RKO (cell line): ENCODE data around the gene PDE11A.
A peak's percentile ranks its signal among the peaks of the same experiment; 100 is the strongest.
"Not testable (repeated sequence)": the region's sequence is repeated elsewhere in the genome, so short reads cannot be mapped to it uniquely, and the experiment has no call there.

Experiments used
- DNase-seq: peaks from one replicate; pipeline ENCODE4 v3.0.0-alpha.2; 2016; ENCODE audit warnings: low spot score

PDE11A gene

DNA sequence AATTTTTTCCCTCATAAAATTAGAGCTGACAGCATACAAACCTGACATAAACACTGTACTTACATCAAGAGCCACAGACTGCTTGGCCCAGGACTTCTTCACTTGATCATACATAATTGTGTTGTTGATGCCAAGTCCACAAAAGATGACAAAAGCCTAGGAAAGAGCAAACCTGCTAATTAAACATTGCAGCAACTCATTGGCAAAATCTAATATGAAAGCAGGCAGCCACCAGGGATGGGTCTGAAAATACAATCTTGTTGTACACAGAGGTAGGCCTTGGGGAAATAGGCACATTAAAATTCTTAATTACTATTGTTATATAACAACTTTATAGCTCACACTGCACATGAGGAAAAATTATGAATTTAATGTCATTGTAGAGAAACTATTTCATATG is 255.8 kb downstream of the PDE11A start:
- no peak for DNase-seq

DNA sequence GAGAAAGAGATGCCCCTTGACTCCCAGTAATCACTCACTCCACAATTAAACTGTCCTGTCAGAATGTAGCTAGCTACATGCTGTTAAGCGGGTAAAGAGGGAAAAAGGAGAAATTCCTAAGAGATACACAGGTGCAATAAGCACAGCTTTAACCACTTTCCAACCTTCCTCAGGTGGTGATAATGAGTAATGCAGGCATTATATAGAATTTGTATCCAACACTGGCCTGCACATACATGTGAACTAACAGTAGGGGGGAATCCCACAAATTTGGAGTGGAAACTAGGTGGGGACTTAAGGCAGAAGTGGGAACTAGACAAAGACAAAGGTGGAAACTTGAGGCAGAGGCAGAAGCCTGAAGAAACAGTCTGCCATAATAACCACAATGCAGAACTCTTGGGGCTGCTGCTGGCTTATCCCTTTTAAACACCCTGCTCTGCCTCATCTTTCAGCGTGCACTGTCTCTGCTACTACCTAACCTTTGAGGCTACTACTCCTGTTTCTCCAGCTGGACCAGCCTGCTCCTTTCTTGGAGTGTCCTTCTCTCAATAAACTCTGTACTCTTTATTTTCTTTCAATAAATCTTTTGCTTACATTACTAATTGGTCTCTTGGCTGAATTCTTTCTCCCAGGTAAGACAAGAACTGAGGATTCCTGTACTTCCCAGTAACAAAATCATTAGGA is 259.7 kb downstream of the PDE11A start:
- peak; percentile 3 for DNase-seq

DNA sequence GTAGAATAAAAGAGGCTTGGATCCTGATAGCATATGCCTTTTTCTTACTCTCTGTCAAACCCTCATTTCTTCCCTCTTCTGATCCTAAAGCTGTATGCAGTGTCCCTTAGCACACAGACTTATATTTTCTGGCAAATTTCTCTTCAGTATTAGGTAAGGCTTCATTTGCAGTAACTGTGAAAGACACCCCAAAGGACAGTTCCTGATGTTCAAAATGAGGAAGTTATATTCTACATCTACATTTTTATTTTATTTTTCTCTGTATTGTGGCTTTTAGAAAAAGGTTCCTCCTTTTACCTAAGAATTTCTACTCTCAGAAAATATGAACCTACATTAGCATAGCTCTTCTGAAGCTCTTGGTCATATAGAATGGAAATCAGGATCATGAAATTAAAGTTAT is 261.7 kb downstream of the PDE11A start:
- DNase-seq = no peak

DNA sequence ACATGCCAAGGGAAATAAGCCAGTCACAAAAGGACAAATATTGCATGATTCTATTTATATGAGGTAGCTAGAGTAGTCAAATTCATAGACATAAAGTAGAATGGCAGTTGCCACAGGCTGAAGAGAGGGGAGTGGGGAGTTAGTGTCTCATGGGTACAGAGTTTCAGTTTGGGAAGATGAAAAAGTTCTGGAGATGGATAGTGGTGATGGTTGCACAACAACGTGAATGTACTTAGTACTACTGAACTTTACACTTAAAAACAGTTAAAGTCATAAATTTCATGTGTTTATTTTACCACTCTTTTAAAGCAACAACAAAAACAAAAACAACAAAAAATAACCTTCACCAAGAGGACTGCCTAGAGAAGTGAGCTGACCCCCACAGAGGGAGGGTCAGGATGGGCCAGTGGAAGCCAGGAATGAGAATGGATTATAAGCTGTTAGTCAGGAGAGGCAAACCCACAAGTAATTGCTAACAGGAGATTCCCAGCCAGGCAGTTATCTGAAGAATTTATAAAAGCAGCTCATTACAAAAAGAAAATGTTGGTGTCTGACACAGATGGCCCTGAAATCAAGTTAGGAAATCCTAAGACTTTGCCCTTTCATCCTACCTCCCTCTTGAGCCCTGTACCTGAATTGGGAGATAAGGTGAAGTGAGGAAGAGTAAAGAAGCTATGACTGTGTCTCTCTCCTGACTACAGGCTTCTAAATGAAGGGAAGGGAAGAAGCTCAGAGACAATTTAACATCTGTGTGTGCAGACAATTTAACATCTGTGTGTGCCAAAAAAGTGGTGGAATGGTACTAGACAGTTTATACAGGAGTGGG is 263.4 kb downstream of the PDE11A start:
- DNase-seq = no peak

DNA sequence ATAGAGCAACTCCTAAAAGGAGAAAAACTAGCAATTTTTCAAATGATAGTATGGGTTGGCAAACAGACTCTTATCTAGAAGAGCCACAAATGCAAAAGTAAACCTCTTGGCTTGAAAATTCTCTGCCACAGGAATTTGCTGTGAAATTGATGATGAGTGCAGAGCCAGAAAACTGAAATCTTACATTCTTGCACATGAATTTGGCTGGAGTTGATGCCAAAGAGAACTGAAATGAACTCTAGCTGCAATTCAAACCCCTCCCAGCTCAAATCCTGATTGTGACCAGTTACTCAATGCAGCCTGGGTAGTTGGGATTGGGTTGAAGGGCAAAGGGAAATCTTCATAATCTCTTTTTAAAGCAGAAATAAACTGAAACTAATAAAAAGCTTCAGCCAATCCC is 266.6 kb downstream of the PDE11A start:
- DNase-seq = no peak

DNA sequence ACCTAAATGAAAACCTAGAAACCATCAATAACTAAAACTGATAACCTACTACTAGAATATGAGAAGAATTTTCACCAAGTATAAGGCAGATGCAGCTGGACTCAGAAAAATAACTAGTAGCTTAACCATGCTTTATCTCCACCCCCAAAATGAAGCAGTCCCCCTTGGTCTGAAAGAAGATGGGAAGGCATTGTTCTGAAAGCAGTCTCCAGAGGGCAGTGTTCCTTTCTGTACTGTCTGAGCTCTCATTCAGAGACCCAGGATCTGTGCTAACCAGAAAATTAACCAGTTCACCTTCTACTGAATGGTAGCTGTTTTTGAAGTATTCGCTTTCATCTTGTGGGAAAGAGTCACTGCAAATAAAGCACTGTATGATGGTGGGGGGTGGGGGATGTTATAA is 273.0 kb downstream of the PDE11A start:
- peak; percentile 51 for DNase-seq

DNA sequence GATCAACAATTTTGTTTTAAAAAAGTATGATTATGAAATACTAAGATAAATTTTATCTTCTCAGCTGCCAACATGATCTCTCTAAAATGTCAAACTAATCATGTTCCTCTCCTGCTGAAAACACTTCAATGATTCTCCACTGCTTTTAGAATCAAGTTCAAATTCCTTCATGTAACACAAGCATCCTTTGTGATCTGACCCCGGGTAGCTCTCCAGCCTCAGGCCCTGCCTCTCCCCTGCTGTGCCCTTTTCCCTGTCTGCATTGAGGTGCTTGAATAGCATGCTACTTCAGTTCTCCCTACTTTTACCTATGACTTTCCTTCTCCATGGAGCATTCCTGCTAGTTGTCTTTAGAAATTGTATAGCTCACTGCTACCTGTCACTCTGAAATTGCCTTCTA is 274.8 kb downstream of the PDE11A start:
- no peak for DNase-seq

DNA sequence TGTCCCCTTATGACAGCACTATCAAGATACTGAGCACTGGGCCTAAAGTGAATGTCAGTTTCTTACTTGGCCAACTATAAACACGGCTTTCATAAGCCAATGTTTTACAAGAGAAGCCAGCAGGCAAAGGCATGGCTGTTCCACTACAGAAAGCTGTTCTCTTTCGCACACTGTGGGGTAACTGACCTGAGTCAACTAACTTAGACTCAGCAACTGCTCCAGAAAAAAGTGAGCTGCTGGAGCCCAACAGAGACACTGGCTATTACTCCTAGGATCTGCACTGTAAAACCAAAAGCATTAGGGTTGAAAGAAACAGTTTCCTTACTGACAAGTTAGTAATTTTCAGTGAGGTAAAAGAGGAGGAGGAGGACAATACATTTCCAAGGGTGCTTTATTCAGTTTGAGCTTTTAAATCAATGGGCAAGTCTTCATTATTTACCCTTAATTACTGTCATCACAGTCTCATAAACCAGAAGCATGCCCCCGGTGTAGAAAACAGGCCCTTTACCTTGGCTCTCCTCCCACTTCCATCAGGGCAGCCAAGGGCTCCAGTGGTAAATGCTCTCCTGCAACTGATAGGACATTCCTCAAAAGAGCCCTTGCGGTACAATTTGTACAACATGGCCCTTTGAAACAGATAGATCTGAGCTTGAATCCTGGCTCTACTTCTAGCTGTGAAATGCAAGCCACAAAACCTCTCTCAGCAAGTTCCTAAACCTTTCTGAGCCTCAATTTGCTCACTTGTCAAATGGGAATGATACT is 275.7 kb downstream of the PDE11A start:
- DNase-seq = no peak

DNA sequence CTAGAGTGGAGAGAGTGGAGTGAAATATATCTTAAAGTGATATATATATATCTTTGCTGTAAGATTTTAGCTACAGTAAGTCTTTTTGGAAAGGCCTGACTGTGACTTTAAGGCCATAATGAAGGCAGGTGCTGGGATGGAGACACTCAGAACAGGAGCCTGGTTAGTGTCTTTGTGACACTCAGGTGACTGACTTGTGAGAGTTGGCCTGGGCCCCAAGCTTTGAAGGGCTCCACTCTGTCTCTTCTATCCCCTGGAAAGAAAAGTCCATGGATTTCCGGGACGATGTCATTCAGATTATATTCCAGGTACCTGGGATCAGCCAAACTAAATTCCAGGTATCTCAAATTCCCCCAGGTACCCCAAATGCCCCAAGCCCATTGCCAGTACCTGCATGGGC is 276.6 kb downstream of the PDE11A start:
- DNase-seq = no peak

DNA sequence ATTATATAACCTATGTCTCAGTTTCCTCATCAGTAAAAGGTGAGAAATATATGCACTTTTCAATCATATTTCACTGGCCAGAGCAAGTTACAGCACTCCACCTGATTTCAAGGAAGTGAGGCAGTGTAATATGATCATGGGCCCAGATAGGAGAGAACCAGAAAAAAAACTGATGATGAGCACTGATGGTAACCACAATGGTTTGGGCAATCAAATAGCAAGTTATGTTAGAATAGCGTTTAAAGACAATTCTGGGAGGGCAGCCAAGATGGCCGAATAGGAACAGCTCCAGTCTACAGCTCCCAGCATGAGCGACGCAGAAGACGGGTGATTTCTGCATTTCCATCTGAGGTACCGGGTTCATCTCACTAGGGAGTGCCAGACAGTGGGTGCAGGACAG is 287.4 kb downstream of the PDE11A start:
- not testable (repeated sequence) for DNase-seq

DNA sequence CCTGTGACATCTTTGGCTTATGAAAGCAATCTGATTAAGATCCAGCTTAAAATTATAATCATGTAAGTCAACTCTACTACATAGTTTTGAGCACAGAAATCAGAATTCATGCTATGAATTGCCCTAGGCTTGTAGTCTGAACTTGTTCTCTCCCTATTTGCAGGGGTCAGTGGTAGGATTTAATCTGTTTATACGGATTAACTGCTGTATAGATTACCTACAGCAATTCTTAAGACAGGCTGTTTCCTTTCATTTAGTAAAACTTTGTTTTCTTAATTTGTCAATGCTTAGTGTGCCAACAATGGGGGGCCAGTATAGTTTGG is 287.9 kb downstream of the PDE11A start:
- DNase-seq = no peak

DNA sequence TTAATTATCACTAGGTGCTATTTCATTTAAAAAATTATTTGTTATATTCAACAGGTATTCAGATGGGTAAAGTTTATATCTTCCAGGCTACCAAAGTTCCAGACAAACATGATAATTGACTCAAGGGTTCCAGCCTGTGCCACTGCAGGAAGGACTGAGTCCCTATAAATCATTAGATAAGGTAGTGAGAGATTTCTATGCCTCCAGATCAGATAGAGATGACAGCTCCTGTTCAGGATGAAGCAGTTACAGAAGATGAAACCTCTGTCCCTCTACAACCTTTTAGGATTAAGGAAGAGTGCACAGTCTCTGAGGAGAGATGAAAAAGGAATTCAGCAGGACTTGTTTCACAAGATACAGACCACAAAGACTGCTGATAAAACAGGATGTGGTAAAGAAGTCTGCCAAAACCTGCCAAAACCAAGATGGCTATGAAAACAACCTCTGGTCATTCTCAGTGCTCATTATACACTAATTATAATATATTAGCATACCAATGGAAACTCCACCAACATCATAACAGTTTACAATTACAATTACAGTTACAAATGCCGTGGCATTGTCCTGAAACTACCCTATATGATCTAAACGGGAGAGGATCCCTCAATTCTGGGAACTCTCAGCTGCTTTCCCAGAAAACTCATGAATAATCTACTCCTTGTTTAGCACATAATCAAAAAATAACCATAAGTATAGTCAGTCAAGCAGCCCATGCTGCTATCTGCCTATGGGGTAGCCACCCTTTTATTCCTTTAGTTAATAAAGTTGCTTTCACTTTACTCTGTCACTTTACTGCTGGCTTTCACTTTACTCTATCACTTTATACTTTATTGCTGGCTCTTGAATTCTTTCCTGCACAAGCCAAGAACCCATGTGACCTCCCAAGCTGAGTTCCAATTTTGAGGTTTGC is 288.5 kb downstream of the PDE11A start:
- DNase-seq = no peak

DNA sequence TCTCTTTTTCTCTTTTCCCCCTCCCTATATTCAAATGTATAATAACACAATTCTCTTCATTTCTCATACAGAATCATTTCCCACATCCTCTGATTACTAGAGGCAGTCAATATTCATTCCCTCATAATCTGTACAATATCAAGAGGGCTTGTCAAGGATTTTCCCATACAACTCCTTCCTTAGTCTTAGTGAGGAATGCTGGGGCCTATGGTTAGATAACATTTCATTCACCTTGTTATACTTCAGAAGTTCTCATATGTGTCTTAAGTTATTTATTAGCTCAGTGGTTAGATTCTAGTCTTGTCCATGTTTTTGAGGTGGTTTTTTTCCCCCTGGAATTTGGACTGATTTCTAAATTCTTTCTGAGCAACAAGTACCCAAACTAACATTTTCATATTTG is 289.5 kb downstream of the PDE11A start:
- DNase-seq = no peak

DNA sequence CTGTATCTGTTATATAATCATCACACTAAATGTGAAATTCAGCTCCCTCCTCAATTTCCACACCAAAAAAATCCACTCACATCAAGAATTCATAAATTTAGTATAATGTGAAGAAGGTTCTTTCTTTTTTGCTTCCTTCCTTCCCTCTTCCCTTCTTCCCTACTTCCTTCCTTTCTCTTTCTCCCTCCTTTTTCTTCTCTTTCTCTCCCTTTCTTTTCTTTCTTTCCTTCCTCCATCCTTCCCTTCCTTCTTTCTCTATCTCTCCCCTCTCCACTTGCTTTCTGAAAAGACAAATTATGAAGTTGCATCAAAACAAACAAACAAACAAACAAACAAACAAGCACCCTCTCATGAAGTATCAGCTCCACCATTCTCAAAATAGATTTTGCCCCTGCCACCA is 290.0 kb downstream of the PDE11A start:
- no peak for DNase-seq

DNA sequence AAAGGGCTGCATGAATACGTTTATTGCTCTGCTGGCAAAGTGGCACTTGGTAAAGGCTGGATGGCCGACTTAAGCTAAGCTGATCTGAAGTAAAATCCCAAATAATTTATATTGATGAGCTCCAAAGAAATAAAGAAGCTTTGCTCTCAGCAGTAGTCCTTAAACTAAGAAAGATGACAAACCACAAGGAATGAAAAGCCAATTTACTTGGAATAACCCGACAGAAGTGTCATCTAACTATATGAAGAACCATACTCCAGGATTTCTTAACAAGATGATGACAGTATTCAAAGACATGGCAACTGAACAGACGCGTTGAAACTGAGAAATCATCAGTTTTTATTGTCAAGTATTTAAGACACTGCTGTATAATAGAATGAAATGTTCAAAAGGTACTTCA is 294.1 kb downstream of the PDE11A start:
- no peak for DNase-seq

DNA sequence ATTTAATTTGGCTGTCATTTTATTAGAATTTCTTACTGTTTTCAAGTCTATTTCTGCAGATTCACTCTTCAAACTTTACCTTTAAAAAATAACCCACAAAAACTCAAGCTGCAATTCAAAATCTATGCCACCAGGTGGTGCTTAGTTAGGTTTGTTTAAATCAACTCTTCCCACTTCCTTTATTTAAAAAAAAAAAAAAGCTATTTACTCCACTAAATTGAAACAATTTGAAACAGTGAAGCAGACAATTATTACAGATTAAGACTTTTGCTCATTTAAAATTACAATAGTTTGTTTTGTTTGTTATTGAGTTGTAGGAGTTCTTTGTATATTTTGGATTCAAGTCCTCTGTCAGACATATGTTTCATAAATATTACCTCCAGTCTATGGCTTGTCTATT is 300.0 kb downstream of the PDE11A start:
- peak; percentile 48 for DNase-seq

DNA sequence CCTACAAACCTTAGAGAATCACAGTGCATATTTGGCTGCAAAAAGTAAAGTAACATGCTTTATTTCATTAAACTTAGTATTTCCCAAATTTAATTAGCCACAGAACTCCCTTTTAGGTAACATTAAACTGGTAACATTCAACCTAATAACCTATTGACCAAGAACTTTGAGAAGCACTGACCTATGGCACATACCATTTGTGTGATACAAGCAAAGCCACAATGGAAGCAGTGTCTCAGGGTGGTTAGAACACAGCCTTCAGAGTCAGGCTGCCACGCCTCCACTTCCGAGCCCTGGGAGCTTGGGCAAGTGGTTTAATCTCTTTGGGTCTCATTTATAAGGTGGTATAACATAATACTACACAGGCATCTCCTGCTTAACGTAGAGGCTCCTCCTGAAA is 301.4 kb downstream of the PDE11A start:
- DNase-seq = no peak

DNA sequence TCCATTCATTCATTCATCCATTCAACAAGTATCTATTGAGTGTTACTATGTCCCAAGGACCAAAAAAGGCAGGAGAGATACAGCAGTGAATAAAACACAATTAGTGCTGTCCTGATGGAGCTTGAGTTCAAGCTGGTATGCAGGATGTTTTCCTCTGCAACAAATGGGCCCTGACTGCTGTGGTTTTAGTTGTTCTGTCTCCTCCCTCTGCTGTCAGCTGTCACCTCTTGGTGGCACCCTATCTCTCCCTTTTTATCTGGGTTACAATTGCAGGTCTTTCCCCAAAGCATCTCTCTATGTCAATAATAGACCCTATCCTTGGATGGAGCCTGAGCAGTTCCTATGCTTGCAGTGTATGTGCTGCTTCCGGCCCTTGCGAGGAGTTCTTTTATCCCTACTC is 304.8 kb downstream of the PDE11A start:
- DNase-seq = no peak

DNA sequence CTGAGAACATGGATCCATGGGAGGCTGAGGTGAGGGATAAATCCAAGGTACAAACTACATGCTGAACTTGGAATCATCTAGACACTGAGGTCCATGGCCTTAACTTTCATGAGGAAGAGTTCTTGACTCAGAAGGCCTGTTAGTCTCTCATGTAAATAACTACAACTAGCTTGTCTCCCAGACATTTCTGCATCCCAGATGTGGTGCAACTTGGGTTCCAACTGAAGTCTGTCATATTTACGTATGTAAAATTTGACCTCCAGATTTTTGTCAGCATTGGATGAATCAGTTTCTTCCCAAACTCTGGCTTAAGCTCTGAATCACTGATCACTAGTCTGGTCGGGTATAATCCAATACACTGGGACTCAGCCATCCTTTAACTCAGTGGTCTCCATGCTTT is 306.9 kb downstream of the PDE11A start:
- no peak for DNase-seq

DNA sequence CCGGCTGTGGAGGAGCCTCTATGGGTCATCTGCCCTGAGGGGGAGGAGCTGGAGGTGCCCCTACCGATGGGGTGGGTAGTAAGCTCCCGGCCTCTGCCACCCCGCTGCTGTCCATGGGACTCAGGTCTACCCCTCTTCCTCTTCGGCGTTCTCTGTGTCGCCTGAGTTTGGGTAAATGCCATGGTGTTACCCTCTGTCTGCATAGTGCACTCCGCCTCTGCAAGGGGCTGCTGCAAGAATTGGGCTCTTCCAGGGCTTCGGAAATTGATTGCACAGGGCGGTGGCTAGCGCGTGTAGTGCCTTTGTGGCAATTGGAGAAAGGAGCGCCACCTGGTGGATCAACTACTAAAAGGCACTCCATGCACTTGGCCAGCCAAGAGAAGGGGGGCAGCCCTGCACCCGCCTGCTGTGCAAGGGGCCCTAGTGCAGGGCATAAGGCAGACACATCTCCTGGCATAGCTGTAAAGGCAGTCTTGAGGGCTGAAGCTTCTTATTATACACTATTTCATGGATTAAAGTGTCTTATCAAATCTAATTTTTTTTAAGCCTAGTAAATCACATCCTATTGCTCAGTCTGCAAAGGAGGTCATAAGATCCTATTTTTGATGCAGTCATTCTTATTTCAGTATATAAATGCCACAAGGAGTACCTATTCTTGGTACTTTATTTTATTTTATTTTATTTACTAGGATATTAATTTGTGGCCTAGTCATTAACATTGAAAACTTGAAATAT is 308.9 kb downstream of the PDE11A start:
- peak; percentile 58 for DNase-seq

DNA sequence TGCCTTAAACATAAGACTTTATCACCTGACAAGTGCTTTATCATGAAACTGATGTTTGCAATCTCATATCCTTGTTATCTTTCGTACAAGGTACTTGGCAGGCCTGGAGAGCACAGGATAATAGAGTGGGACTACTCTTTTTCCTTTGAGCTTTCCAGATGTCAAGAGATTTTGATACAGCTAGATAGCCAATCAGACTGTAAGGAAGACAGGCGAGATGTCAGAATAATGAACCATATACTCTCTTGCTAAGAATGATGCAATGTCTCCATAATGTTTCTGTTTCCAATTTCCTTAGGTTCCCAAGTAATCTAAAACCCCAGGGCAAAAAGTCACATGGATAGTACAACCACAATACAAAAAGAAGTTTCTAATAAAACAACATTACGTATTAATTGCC is 313.1 kb downstream of the PDE11A start:
- DNase-seq = no peak
